Keratinocyte (primary cell): ENCODE results near the gene PCK2. TPM values are rescaled to one million over a fixed set of nuclear protein-coding genes. Genes with fewer than 3 reads are reported as not detected.

Experiments used
- DNase-seq: peaks from one replicate; pipeline ENCODE4 v3.0.0-alpha.2; 2011; ENCODE audit warnings: low read depth, missing footprints, low spot score
- FAIRE-seq: peaks from 2 replicates; lab custom pipeline; 2011; peaks lifted over from hg19 to GRCh38; lab: Jason Lieb, UNC
- H2AFZ ChIP-seq: 2 replicates; pipeline ENCODE4 v1.6.0; 2012; ENCODE audit warnings: low read length, control low read depth, inconsistent platforms; ENCODE audit not compliant: control insufficient read depth
- H3K27ac ChIP-seq: 2 replicates; pipeline ENCODE4 v1.5.1; 2011; ENCODE audit warnings: low read length; ENCODE audit not compliant: control insufficient read depth, insufficient read depth
- H3K27me3 ChIP-seq: 3 replicates; pipeline ENCODE4 v1.6.0; 2011; ENCODE audit warnings: low read length; ENCODE audit not compliant: control insufficient read depth, insufficient read depth; ENCODE audit errors: extremely low read depth
- H3K36me3 ChIP-seq, 2 experiments: 2 replicates in 1 of 2; 3 replicates in 1 of 2; pipeline ENCODE4 v1.5.1; 2011; ENCODE audit warnings: low read length in 2 of 2, mild to moderate bottlenecking in 1 of 2; ENCODE audit not compliant: control insufficient read depth in 2 of 2, insufficient read depth in 2 of 2; ENCODE audit errors: extremely low read depth in 1 of 2
- H3K4me1 ChIP-seq: 3 replicates; pipeline ENCODE4 v1.5.1; 2011; ENCODE audit warnings: low read length; ENCODE audit not compliant: control insufficient read depth, insufficient read depth; ENCODE audit errors: extremely low read depth
- H3K4me2 ChIP-seq: 3 replicates; pipeline ENCODE4 v1.6.0; 2011; ENCODE audit warnings: low read depth, low read length; ENCODE audit not compliant: control insufficient read depth, insufficient read depth; ENCODE audit errors: extremely low read depth
- H3K4me3 ChIP-seq, 3 experiments: fragments of 200-600 bp in 1 of 3; sonication (generic) in 1 of 3; 2 replicates in 2 of 3; 3 replicates in 1 of 3; pipeline ENCODE4 v1.5.1; 2011 to 2016; ENCODE audit warnings: low read length in 3 of 3, mild to moderate bottlenecking in 3 of 3, control low read depth in 2 of 3, inconsistent platforms in 1 of 3, low read depth in 1 of 3, mixed read lengths in 1 of 3, mixed run types in 1 of 3, moderate library complexity in 1 of 3; ENCODE audit not compliant: control insufficient read depth in 2 of 3, insufficient read depth in 2 of 3; ENCODE audit errors: extremely low read depth in 1 of 3
- H3K79me2 ChIP-seq: 2 replicates; pipeline ENCODE4 v1.6.0; 2012; ENCODE audit warnings: low read length; ENCODE audit not compliant: control insufficient read depth, insufficient read depth
- H3K9ac ChIP-seq: 3 replicates; pipeline ENCODE4 v1.6.0; 2011; ENCODE audit warnings: low read length; ENCODE audit not compliant: control insufficient read depth, insufficient read depth; ENCODE audit errors: extremely low read depth
- H3K9me1 ChIP-seq: 3 replicates; pipeline ENCODE4 v1.6.0; 2011; ENCODE audit warnings: low read length; ENCODE audit not compliant: control insufficient read depth, insufficient read depth; ENCODE audit errors: extremely low read depth
- H3K9me3 ChIP-seq: 2 replicates; pipeline ENCODE4 v1.5.1; 2012; ENCODE audit warnings: low read depth, low read length; ENCODE audit not compliant: control insufficient read depth
- H4K20me1 ChIP-seq: 3 replicates; pipeline ENCODE4 v1.6.0; 2011; ENCODE audit warnings: low read length; ENCODE audit not compliant: control insufficient read depth, insufficient read depth; ENCODE audit errors: extremely low read depth
- EZH2 ChIP-seq: IDR thresholded peaks from one replicate; pipeline ENCODE4 v1.6.1; 2012; ENCODE audit warnings: inconsistent platforms, mild to moderate bottlenecking, low read length, moderate library complexity
- dilution Hi-C: fragments of 300-500 bp; cut with MboI; formaldehyde crosslinking; loops from one replicate; pipeline ENCODE4 v1.7.0; 2020; ENCODE audit warnings: low sequenced_read_pairs; ENCODE audit not compliant: extremely low pct_ligation_motif_present
- polyA plus RNA-seq, 5 experiments: library from polyadenylated mRNA; depleted of rRNA in 3 of 5; stranded (reverse) in 3 of 5; stranded (forward) in 1 of 5; unstranded in 1 of 5; fragments of >200 nt; gene quantifications; 1 replicate in 1 of 5; 2 replicates in 3 of 5; 3 replicates in 1 of 5; pipeline versions ENCODE4 v1.2.1 to v1.2.3, GENCODE V29; 2011 to 2012; ENCODE audit warnings: missing spikeins in 2 of 5, low read depth in 1 of 5, low replicate concordance in 1 of 5
- TF ChIP-seq, protein P1 (sequence below), 3 experiments: IDR thresholded peaks in 1 of 3; conservative IDR thresholded peaks in 1 of 3; optimal IDR thresholded peaks in 1 of 3; 2 replicates in 2 of 3; 3 replicates in 1 of 3; pipeline versions ENCODE3 to v1.5.1; 2011; ENCODE audit warnings: low read length in 3 of 3, mild to moderate bottlenecking in 3 of 3, moderate library complexity in 2 of 3, control low read depth in 1 of 3, inconsistent platforms in 1 of 3; ENCODE audit not compliant: insufficient read depth in 2 of 3; ENCODE audit errors: extremely low read depth in 1 of 3

PCK2 gene
- polyA plus RNA-seq, 1 donor (not counting 4 experiments of a cell fraction or from before 2014, with no cell fraction given), result 16.6 TPM

DNA sequence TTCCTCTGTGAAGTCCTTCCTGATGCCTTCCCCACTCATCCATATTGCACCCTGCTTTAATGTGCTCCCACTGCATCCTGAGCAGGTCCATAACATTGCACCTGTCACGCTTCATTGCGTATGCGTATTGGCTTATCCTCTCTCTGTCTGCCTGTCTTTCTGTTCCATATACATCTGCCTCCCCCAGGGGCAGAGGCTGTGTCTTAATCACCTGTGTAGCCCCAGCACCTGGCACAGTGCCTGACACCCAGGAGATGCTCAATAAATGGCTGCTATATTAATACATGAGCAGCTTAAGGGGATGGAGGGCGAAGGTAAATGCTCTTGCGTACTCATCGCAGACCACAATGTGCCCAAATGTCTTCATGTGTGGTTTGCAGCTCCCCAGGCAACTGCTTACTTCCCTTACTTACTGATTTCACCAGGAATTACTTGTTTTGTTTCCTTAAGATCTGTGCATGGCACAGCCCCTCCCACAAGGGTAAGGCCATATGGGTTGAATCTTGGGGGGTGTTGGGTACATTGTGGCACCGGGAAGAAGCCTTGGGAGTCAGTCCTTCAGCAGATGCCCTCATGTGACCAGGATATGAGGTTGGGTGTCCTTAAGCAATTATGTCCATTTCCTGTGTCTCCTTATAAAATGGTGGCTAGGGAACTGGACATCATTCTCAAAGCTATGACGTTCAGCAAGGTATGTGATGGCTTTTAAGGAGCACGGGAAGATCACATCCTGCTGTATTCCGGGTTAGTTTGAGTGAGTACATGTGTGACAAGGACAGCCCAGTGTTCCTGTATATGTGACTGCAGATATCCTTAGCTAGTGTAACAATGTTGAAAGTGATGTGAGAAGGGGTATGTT is 23.6 kb upstream of the PCK2 start:
- Histone ChIP-seq H2AFZ (no peak overlapping the region), H3K9me3 (no peaks in the 10 kb centered on the region), H3K36me3 (no peaks in the 10 kb centered on the region), H3K27me3 (peaks cover 32% of the 10 kb centered on the region), H3K27ac (no peak overlapping the region), H3K4me3 (no peak overlapping the region), H4K20me1 (no peaks in the 10 kb centered on the region), H3K79me2 (no peaks in the 10 kb centered on the region), H3K9me1 (no peaks in the 10 kb centered on the region), H3K4me1 (no peaks in the 10 kb centered on the region), H3K4me2 (no peak overlapping the region), H3K9ac (no peak overlapping the region)
- FAIRE-seq (no peak), DNase-seq (no peak)
- TF ChIP-seq EZH2, result no peak
- TF ChIP-seq, protein P1, sequence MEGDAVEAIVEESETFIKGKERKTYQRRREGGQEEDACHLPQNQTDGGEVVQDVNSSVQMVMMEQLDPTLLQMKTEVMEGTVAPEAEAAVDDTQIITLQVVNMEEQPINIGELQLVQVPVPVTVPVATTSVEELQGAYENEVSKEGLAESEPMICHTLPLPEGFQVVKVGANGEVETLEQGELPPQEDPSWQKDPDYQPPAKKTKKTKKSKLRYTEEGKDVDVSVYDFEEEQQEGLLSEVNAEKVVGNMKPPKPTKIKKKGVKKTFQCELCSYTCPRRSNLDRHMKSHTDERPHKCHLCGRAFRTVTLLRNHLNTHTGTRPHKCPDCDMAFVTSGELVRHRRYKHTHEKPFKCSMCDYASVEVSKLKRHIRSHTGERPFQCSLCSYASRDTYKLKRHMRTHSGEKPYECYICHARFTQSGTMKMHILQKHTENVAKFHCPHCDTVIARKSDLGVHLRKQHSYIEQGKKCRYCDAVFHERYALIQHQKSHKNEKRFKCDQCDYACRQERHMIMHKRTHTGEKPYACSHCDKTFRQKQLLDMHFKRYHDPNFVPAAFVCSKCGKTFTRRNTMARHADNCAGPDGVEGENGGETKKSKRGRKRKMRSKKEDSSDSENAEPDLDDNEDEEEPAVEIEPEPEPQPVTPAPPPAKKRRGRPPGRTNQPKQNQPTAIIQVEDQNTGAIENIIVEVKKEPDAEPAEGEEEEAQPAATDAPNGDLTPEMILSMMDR (optimal IDR thresholded peaks at IDR 0.05 in 1 of 3, IDR thresholded peaks at IDR 0.05 in 1 of 3, conservative IDR thresholded peaks at IDR 0.05 in 1 of 3; ENCODE audit: extremely low read depth in 1 of 3, insufficient read depth in 2 of 3, low read length in 3 of 3), result no peak
- dilution Hi-C loops, result no loop called here

DNA sequence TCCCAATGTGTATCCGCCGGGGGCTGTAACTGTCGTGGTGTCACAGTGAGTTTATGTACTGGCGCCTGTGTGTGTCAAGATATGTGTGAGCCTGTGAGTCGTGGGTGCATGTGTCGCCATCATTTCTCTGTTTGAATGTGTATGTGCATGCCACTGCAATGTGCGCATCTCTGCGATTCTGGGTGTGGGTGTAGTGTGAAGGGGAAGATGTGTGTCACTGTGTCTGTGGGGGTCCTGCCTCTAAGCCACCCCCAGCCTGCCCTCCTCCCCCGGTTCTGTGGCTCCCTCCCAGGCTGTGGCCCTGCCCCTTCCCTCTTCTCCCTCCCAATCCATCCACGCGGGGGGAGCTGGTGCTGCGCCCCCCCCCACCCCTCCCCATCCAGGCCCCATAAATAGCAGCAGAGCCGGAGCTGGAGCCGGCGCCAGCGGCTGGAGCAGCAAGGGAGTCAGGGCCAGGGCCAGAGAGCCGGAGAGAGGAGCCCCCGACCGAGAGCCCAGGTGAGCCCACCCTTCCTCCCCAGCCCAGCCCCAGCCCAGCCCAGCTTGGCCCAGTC is 22.9 kb upstream of the PCK2 start, which contains the start of gene CPNE6:
CPNE6 (plus strand) TSS at position 419 of the 554 bp plus-strand sequence. CDS start 1,375 bp downstream, outside the sequence.
- DNase-seq, result no peak
- H3K9ac ChIP-seq, result no peak within 1 kb of the TSS
- no peak for FAIRE-seq
- no peaks in the 10 kb centered on the region for H3K79me2 ChIP-seq
- no peaks in the 10 kb centered on the region for H3K4me1 ChIP-seq
- H3K27me3 ChIP-seq, result peaks cover 32% of the 10 kb centered on the region
- H3K4me3 ChIP-seq, result no peak within 1 kb of the TSS
- no peaks in the 10 kb centered on the region for H3K9me3 ChIP-seq
- H3K4me2 ChIP-seq, result no peak within 1 kb of the TSS
- H3K36me3 ChIP-seq, result no peaks in the 10 kb centered on the region
- no peaks in the 10 kb centered on the region for H3K9me1 ChIP-seq
- no peak within 1 kb of the TSS for H2AFZ ChIP-seq
- TF ChIP-seq, protein P1 (optimal IDR thresholded peaks at IDR 0.05 in 1 of 3, IDR thresholded peaks at IDR 0.05 in 1 of 3, conservative IDR thresholded peaks at IDR 0.05 in 1 of 3; ENCODE audit: extremely low read depth in 1 of 3, insufficient read depth in 2 of 3, low read length in 3 of 3), result no peak
- TF ChIP-seq EZH2, result no peak
- H4K20me1 ChIP-seq, result no peaks in the 10 kb centered on the region
- dilution Hi-C loops, result no loop called here
- no peak within 1 kb of the TSS for H3K27ac ChIP-seq
